Measurements from ENCODE around the gene LHB.
"Not testable (repeated sequence)": the region's sequence is repeated elsewhere in the genome, so short reads cannot be mapped to it uniquely, and the experiment has no call there.

Gene LHB

GRCh38 chr19:49017041-49017665 lies at the start of gene LHB:
Gene LHB (minus strand): TSS chr19:49017091. CDS start chr19:49017081, 10 bp downstream.
- no peak for DNase-seq

- DNase-seq, result no peak
Measured at GRCh38 chr19:49065905-49066512, 49.1 kb upstream of the LHB start.

DNA sequence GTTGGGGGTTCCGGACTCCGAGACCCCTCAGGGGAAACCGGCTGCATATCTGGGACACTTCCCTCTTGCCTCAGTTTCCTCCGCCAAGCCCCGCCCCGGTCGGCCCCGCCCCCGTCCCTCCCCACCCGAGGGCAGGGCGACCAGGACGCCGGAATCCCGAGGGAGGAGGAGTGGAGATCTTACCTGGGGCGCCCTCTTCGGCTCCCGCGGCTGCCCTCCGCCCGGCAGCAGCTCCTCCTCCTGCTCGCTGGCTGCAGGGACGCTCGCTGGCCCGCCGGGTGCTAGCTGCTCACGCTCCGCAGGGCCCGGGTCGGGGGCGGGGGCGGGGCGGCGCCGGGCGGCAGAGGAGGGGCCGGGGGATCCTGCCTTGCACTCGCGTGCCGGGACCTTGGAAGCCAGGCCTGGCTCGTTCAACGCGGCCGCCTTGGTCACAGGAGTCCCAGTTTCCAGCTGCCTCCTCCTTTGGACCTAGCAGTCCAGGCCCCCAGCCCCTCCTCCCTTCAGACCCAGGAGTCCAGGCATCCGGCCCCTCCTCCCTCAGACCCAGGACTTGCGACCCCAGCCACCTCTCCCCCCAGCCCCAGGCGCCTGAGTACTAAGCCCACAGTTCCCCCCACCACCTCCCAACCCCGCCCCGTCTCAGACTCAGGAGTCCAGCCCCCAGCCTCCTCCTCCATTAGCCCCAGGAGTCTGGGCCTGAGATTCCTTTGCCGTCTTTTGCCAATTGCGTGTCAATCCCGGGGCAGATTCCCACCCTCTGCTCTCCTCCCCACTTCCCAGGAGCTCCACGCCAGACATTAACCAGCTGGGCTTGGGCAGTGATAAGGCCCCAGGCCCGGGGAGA lies 48.1 kb upstream of the LHB start, which contains the start of gene NTF4:
Gene NTF4, minus strand, starts transcription at position 51 of the 844 bp plus-strand sequence. CDS start 2,821 bp downstream, outside the sequence.
- no peak for DNase-seq

DNA sequence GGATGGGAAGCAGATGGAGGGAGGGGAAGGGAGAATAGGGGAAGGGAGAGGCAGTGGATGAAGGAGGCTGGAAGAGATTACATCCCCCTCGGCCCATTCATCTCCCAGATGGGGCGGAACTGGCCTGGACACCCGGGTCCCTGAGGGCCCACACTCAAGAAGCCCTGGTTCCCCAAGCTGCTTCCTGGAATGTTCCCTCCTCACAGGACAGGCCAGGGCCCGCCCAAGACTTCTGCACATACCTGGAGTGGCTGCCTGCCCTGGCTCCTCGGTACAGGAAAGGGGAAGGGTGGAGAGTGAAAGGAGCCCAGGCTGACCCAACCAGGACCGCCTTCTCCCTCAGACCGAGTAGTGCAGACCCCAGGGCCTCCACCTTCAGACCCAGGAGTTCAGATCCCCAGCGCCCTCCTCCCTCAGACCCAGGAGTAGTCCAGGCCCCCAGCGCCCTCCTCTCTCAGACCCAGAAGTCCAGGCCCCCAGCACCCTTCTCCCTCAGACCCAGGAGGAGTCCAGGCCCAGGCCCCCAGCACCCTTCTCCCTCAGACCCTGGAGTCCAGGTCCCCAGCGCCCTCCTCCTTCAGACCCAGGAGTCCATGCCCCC lies 47.2 kb upstream of the LHB start:
- DNase-seq, result no peak

- no peak for DNase-seq
Measured at GRCh38 chr19:49061445-49061844, 44.6 kb upstream of the LHB start.

DNA sequence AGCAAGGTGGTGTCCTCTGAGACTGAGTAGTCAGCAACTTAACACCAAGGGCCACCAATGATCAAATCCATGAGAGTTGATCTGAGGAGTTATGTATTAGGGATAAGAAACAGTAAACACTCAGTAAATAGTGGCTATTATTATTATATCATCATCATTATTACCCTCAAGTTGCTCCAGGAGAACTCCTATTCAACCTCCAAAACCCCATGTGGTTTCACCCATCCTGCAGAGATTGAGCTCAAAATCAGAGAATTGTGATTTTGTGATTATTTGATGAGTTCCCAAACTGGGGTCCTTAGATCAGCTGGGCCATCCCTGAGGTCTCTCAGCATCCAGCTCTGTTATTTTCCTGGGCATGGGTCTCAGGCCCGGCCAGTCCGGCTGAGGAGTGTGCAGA lies 44.1 kb upstream of the LHB start:
- no peak for DNase-seq

DNA sequence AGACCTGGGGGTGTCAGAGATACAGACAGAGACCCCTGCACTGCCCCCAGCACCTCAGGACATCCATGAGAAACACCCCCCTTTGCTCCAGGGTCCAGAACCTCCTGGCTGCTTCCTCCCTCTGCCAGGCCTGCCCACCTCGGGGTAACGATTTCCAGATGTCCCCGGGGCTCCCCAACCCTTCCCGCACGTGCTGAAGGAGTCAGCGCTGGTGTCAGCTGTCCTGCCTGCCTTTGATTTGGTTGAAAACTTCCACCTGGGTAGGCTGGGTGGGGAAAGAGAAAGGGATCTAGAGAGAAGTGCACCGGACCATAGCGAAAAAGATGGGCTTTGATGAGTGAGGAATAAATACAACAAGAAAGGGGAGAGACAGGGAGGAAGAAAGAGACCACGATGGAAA lies 42.2 kb upstream of the LHB start:
- no peak for DNase-seq

GRCh38 chr19:49058562-49058961 lies 41.7 kb upstream of the LHB start:
- DNase-seq, result no peak

DNA sequence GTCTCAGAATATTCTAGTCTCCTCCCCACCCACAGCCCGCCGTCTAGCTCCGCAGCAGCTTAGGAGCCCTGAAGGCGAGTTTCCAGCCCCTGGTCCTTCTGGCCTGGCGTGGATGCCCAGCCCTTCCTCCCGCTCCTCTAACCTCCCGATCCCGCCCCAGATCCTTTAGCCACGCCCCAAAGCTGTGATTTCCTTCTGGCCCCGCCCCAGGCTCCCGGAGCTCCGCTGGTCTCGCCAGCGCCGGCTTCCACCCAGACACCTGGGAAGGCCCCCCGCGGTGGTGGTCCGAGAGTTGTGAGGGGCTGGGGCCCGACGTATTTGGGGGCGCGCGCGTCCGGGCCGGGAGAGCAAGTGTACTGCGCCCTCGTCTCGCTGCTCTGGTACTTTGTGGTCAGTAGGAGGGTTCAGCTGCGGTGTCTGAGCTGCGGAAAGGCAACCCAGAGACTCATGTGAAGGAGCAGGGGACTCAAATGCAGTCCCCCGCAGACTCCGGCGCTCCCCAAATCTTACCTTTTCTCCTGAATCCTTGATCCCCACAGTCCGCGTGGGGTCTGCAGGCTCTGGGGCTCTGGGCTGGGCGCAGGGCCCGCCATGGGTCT lies 40.8 kb upstream of the LHB start, which contains the start of gene CGB7:
Gene CGB7, minus strand, starts transcription at position 114 of the 599 bp plus-strand sequence. CDS start 2,374 bp downstream, outside the sequence.
- DNase-seq, result no peak

- DNase-seq, result not testable (repeated sequence)
Measured at GRCh38 chr19:49056902-49057596, 40.2 kb upstream of the LHB start.

GRCh38 chr19:49056101-49056901 lies 39.4 kb upstream of the LHB start:
- peak; percentile 18 to 47 for DNase-seq

DNA sequence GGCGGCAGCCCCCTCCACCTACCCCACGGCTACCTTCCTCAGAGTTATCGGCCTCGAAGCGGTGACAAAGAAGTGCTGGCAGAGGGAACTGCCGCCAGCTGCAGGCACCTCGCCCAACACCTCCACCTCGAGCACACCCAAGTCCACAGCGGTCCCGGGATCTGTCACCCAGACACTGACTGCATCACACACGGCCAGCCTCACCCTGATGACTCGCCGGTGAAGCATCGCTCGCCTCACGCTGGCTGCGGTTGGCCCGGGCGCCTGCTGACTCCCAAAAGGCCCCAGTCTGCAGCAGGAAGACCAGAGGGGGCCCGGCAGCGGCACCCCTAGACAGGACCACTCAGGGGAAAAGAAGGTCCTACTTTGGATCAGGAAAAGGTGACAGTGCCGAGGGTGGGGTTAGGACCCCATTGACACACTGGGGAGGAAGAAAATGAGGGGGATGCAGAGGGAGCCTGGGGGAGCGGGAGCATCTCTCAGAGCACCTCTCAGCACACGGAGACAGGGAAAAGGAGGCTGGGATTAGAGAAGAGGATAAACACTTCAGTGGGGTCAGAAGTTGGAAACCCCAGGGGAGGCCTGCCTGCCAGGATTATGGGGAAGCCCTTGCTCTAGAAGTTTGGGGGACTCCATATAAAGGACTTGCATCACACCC lies 33.6 kb upstream of the LHB start:
- not testable (repeated sequence) for DNase-seq

GRCh38 chr19:49049834-49050233 lies 32.9 kb upstream of the LHB start:
- not testable (repeated sequence) for DNase-seq

- not testable (repeated sequence) for DNase-seq
Measured at GRCh38 chr19:49049011-49049410, 32.1 kb upstream of the LHB start, which contains the start of gene CGB8. Gene CGB8 (minus strand): TSS chr19:49049111. CDS start chr19:49048739, 372 bp downstream.

- DNase-seq, result not testable (repeated sequence)
Measured at GRCh38 chr19:49043548-49043947, 26.7 kb upstream of the LHB start, which contains the start of gene CGB5. Gene CGB5 (plus strand): TSS chr19:49043848. CDS start chr19:49044210, 362 bp downstream.

DNA sequence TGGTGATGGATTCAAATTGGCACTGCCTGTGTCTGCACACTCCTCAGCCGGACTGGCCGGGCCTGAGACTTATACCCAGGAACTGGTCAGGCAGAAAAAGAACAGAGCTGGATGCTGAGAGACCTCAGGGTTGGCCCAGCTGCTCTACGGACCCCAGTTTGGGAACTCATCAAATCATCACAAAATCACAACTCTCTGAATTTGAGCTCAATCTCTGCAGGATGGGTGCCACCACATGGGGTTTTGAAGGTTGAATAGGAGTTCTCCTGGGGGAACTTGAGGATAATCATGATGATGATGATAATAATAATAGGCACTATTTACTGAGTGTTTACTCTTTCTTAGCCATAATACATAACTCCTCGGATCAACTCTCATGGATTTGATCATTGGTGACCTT lies 25.8 kb upstream of the LHB start:
- not testable (repeated sequence) for DNase-seq

DNA sequence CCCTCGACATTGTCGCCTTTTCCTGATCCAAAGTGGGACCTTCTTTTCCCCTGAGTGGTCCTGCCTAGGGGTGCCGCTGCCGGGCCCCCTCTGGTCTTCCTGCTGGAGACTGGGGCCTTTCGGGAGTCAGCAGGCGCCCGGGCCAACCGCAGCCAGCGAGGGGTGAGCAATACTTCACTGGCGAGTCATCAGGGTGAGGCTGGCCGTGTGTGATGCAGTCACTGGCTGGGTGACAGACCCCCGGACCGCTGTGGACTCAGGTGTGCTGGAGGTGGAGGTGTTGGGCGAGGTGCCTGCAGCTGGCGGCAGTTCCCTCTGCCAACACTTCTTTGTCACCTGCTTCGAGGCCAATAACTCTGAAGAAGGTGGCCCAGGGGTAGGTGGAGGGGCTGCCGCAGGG lies 25.3 kb upstream of the LHB start:
- DNase-seq, result no peak

DNA sequence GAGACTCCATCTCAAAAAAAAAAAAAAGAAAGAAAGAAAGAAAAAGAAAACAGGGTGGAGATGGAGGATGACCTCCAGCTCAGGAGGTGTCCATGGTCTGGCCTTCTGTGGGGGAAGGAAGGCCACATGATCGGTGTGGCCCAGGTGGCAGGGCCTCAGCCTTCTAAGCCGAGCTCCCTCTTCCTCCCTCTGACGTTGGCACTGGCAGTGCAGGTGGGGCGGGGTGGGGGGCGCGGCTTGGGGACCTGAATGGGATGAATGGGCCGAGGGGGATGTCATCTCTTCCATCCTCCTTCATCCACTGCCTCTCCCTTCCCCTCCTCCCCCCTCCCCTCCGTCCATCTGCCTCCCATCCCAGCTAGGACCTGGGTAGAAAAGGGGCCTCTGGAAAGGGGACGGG lies 22.8 kb upstream of the LHB start:
- DNase-seq, result not testable (repeated sequence)

- not testable (repeated sequence) for DNase-seq
Measured at GRCh38 chr19:49038557-49039276, 21.8 kb upstream of the LHB start.

DNA sequence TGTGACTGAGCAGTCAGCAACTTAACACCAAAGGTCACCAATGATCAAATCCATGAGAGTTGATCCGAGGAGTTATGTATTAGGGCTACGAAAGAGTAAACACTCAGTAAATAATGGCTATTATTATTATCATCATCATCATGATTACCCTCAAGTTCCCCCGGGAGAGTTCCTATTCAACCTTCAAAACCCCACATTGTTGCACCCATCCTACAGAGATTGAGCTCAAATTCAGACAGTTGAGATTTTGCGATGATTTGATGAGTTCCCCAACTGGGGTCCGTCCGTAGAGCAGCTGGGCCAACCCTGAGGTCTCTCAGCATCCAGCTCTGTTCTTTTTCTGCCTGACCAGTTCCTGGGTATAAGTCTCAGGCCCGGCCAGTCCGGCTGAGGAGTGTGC lies 21.2 kb upstream of the LHB start:
- DNase-seq, result not testable (repeated sequence)
